ENCODE measurements around the gene CYYR1.
"Not testable (repeated sequence)": the region's sequence is repeated elsewhere in the genome, so short reads cannot be mapped to it uniquely, and the experiment has no call there.

CYYR1 gene

GRCh38 chr21:26473471-26473870, 99.6 kb downstream of the CYYR1 start:
- DNase-seq: no peak

- DNase-seq: no peak
These were observed 102.0 kb downstream of the CYYR1 start for GRCh38 chr21:26471099-26471471.

GRCh38 chr21:26470351-26471098, 102.6 kb downstream of the CYYR1 start:
- no peak for DNase-seq

GRCh38 chr21:26469789-26470188, 103.3 kb downstream of the CYYR1 start:
- DNase-seq: no peak

GRCh38 chr21:26465916-26466315, 107.2 kb downstream of the CYYR1 start:
- no peak for DNase-seq

- DNase-seq: no peak
These were observed 111.6 kb downstream of the CYYR1 start for GRCh38 chr21:26461500-26461899.

- DNase-seq: no peak
These were observed 112.5 kb downstream of the CYYR1 start for GRCh38 chr21:26460621-26461020.

GRCh38 chr21:26458854-26459253, 114.2 kb downstream of the CYYR1 start:
- not testable (repeated sequence) for DNase-seq

GRCh38 chr21:26457817-26458216, 115.3 kb downstream of the CYYR1 start:
- no peak for DNase-seq

GRCh38 chr21:26453267-26453666, 119.8 kb downstream of the CYYR1 start:
- DNase-seq: no peak

GRCh38 chr21:26451081-26451740, 121.9 kb downstream of the CYYR1 start:
- no peak for DNase-seq

GRCh38 chr21:26449161-26449560, 123.9 kb downstream of the CYYR1 start:
- DNase-seq: no peak

- no peak for DNase-seq
These were observed 124.3 kb downstream of the CYYR1 start for GRCh38 chr21:26448751-26449150.

GRCh38 chr21:26447932-26448475, 125.1 kb downstream of the CYYR1 start:
- DNase-seq: no peak

GRCh38 chr21:26445440-26445839, 127.6 kb downstream of the CYYR1 start:
- no peak for DNase-seq

GRCh38 chr21:26444646-26445045, 128.4 kb downstream of the CYYR1 start:
- DNase-seq: no peak

- no peak for DNase-seq
These were observed 129.2 kb downstream of the CYYR1 start for GRCh38 chr21:26443867-26444266.

- DNase-seq: no peak
These were observed 129.8 kb downstream of the CYYR1 start for GRCh38 chr21:26443291-26443690.

- DNase-seq: no peak
These were observed 131.9 kb downstream of the CYYR1 start for GRCh38 chr21:26441149-26441548.

GRCh38 chr21:26438976-26439375, 134.1 kb downstream of the CYYR1 start:
- DNase-seq: no peak

- DNase-seq: no peak
These were observed 135.6 kb downstream of the CYYR1 start for GRCh38 chr21:26437326-26438009.

- no peak for DNase-seq
These were observed 139.7 kb downstream of the CYYR1 start for GRCh38 chr21:26433386-26433785.

GRCh38 chr21:26432410-26432809, 140.7 kb downstream of the CYYR1 start:
- DNase-seq: no peak

- no peak for DNase-seq
These were observed 147.5 kb downstream of the CYYR1 start for GRCh38 chr21:26425576-26425975.
